GM19023 (cell line): Measurements from ENCODE around the gene FBXL17.
"Not testable (repeated sequence)": the region's sequence is repeated elsewhere in the genome, so short reads cannot be mapped to it uniquely, and the experiment has no call there.

Experiments
- ATAC-seq: cut with Tn5 transposase; IDR thresholded peaks from one replicate; pipeline ENCODE4 v1.9.1; 2021; ENCODE audit warnings: mild to moderate bottlenecking, moderate library complexity; ENCODE audit not compliant: unreplicated experiment

FBXL17 gene

DNA sequence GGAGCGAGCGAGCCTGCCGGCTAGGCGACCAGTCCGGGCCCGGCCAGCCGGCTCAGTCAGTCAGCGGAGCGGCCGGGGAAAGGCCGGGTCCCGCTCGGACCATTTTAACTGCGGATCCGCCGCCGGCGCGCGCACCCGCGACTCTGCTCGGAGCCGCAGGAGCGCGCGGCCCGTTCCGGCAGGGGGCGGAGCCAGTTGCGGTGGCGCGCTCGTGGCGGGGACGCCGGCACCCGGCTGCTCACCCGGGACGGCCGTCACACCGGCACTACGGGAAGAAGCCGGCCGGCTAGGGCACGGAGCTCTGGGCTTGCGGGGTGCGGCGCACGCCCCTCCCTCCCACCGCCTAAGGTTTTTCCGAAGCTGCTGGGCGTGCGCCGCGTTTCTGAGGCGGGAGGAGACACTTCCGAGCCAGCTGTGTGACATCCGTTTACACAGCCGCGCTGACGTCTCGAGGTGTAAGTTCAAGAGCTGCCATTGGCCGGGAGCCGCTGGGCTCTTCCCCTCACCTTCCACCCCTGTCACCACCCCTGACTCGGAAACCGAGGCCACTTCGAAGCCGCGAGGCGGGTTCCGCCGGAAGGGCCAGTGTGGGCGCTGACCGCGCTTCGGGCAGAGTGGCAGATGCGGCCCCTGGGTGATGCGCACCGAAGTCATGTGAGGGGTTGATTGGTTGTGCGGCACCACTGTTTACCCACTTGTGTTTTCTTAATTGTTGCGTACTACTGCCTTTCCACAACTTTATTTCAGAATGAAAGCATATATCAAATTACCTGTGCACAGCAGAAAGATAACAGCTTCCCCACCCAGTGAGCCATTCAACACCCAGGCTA is at the start of gene FBXL17:
FBXL17 (minus strand) TSS at position 145 of the 830 bp plus-strand sequence.
- ATAC-seq: peak; percentile 73

DNA sequence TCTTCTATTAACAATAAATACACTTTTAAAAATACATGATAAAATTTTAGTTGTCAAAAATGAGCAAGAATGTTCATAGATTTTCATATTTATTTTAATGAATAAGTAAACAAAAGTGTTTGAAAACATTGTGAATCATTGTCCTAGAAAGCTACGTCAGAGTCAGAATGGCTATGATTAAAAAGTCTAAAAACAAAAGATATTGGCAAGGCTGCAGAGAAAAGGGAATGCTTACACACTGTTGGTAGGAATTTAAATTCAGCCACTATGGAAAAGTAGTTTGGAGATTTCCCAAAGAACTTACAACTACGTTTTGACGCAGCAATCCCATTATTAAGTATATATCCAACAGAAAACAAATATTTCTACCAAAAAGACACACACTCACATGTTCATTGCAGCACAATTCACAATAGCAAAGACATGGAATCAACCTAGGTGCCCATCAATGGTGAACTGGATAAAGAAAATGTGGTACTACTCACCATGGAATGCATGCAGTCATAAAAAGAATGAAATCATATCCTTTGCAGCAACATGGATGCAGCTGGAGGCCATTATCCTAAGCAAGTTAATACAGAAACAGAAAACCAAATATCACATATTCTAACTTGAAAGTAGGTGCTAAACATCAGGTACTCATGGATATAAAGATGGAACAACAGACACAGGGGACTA is 49.2 kb upstream of the FBXL17 start:
- ATAC-seq: no peak

- no peak for ATAC-seq
Measured at GRCh38 chr5:108421713-108422112, 39.8 kb upstream of the FBXL17 start.

- ATAC-seq: no peak
Measured at GRCh38 chr5:108420755-108421154, 38.9 kb upstream of the FBXL17 start.

GRCh38 chr5:108420158-108420557 is 38.3 kb upstream of the FBXL17 start:
- no peak for ATAC-seq

DNA sequence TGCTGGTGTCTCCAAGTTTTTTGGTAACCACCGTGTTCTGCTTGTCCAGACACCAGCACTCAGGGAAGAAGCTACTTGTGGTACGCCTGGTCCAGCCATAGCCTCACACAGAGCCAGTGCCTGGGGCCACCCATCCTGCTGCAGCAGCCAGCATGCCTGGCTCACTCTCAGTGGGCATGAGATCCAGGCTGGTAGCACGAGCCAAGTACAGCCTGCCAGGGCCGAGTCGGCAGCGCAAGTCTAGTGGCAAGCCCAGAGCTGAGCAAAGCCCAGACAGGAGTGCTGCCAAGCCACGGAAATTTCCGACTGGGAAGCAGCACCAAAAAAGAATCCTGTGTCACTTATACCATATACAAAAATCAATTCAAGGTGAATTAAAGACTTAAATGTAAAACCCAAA is 36.3 kb upstream of the FBXL17 start:
- no peak for ATAC-seq

GRCh38 chr5:108417166-108417670 is 35.3 kb upstream of the FBXL17 start:
- no peak for ATAC-seq

DNA sequence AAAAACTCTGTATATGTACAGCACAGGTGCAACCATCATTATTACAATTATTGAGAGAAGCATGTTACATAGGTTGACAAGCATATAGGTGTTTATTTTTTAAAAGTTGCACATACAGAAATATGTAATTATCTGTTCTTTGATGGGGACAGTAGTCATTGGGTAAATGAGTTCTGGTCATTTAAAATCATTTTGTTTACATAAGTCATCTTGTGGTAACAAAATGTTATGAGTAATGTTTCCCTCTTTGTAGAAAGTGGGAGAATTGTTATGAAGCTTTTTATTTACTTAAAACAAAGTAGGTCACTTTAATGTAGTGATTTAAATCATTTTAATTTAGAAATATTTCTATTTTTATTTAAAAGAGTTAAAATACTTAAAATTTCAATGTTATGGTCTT is 33.8 kb upstream of the FBXL17 start:
- ATAC-seq: no peak

- ATAC-seq: no peak
Measured at GRCh38 chr5:108409786-108410185, 27.9 kb upstream of the FBXL17 start.

GRCh38 chr5:108405201-108405600 is 23.3 kb upstream of the FBXL17 start:
- ATAC-seq: not testable (repeated sequence)

DNA sequence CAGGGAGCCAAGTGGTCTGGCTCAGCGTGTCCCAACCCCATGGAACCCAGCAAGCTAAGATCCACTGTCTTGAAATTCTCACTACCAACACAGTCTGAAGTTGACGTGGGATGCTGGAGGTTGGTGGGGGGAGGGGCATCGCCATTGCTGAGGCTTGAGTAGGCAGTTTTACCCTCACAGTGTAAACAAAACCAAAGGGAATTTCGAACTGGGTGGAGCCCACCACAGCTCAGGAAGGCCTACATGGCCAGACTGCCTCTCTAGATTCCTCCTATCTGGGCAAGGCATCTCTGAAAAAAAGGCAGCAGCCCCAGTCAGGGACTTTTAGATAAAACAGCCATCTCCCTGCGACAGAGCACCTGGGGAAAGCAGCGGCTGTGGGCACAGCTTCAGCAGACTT is 17.1 kb upstream of the FBXL17 start:
- no peak for ATAC-seq

- not testable (repeated sequence) for ATAC-seq
Measured at GRCh38 chr5:108396837-108397236, 14.9 kb upstream of the FBXL17 start.

DNA sequence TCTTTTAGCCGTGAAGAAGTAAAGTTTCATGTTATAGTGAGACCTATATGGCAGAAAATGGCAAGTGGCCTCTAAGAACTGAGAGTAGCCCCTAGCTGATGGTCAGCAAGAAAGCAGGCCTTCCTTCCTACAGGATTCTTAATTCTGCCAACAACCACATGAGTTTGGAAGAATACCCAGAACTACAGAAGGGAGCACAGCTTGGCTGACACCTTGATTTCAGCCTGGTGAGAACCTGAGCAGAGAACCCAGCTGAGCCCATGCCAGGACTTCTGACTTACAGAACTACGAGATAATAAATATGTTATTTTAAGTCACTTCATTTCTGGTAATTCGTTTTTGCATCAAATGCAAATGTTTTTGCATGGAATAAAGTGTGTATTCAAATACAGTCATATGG is 5.9 kb upstream of the FBXL17 start:
- no peak for ATAC-seq

DNA sequence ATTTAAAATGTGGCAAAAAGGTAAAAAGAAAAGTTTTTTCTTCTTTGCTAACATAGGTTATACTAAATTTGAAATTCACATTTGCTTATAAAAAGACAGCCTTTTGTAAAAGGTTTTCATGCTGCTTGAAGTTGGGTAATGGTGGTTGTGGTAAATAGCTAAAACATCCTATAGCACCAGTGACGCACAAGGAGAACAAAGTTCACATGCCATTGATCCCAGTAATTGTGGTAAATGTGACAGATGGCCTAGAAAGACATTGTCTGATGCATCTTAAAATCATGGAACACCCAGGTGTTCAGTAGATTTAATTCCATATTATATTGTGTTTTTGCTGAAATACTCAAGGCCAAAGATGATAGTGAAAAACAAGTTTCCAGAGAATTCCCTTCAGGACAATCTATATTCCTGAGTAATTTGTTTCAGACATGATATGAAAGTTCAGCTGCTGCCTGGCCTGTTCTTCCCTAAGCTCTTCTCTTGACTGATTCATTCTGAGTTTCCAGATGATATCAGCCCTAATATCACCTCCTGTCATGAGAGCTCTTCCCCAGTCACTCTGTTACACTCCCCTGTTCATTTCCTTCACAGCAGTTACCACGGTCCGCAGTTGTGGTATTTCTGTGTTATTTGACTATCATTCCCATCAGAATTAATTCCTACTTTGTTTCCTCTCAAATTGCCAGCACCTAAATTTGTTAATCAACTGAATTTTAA is 4.6 kb upstream of the FBXL17 start:
- no peak for ATAC-seq

DNA sequence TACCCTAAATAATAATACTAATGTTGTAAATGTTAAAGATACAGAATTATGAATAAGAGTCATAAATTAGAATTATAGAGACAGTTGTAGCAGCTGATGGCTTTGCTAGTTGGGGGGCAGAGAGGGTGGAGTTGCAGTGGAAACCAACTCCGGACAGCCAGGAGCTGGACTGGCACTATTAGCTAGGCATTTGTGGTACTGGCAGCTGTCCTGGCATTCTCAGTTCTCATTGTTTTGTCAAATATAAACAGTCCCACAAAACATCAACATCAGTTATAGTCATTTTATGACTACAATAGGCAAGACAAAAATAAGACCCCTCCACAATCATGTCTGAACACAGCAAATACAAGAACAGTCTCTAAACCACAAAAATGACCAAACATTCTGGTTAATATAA is 2.8 kb upstream of the FBXL17 start:
- no peak for ATAC-seq

- ATAC-seq: no peak
Measured at GRCh38 chr5:108382784-108383330, 959 bp upstream of the FBXL17 start.

- ATAC-seq: peak; percentile 52
Measured at GRCh38 chr5:108381350-108381953, 446 bp downstream of the FBXL17 start.

DNA sequence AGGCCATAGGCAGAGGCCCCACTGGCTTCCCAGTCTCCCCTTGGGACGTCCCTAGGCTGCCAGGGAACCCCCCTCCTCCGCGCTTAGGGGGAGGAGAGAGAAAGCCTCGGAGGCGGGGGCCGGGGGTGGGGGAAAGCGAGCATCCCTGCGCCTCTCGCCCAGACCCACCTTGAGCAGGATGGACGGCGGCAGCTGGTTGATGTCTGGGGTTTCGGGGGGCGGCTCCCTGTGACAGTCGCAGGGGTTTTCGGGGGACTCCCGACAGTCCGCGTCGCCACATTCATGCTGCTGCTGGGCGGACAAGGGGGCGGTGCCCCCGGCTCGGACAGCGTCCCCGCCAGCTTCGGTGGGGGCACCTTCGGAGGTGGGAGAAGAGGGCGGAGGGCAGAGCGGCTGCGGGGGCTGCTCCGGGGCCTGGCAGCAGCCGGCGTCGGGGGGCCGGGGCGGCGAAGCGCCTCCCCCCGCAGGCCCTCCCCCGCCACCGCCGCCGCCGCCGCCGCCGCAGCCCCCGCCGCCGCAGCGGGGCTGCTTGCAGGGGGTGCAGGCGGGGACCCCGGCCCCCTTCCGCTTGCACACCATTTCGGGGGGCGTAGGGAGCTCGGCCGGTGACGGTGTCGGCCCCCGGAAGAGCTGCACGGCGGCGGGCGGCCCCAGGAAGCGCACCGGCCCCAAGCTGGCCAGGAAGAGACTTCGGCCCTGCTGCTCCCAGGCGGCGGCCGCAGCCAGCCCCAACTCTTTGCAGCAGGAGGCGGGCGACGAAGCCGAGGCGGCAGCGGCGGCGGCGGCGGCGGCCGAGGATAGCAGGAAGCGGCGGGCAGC is 1.2 kb downstream of the FBXL17 start:
- ATAC-seq: peak; percentile 29

DNA sequence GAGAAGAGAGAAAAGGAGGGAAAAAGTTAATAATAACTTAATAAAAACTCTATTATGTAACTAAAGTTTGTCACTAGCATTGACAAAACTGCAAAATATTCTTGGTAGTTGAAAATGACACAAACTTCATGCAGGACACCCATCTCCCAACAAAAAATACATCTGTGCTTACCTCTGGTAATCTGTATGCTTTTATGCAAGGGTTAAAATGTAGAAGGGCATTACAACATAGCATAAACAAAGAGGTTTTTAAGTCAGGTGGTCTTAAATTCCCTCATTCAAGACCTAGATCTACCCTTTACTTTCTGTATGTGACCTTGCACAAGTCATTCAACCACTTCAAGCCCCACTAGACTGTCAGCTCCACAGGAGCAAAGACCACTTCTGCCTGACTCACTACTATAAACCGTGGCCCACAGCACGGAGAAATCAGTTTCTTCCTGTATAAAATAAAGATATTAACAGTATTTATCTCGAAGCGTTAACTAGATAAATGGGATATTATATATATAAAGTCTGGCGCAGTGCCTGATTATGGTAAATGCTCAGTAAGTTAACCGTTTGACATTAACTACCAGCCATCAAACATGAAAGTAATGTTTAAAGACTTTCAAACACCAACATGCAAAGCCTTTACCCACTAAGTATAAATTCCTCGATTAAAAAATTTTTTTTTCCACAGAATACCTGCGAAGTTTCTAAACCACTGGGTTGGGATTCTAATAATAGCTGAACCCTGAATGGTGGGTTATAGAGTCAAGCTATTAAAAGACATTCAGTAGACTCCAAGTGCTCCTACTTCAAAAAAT is 2.0 kb downstream of the FBXL17 start:
- ATAC-seq: no peak
